Occipital lobe (tissue), 2 donors: ENCODE results near the gene CUX1. TPM values are rescaled to one million over a fixed set of nuclear protein-coding genes. Genes with fewer than 3 reads are reported as not detected.
"Not testable (repeated sequence)": the region's sequence is repeated elsewhere in the genome, so short reads cannot be mapped to it uniquely, and the experiment has no call there.

Source experiments
- DNase-seq: peaks from one replicate; lab custom pipeline; 2025; lab: John Stamatoyannopoulos, UW
- total RNA-seq: library from RNA; depleted of rRNA; stranded (reverse); fragments of >200 nt; gene quantifications from one replicate; pipeline ENCODE4 v1.2.3, GENCODE V29; 2014

The CUX1 gene
- total RNA-seq, 1 donor from 2014 or later, result 23.2 TPM

DNA sequence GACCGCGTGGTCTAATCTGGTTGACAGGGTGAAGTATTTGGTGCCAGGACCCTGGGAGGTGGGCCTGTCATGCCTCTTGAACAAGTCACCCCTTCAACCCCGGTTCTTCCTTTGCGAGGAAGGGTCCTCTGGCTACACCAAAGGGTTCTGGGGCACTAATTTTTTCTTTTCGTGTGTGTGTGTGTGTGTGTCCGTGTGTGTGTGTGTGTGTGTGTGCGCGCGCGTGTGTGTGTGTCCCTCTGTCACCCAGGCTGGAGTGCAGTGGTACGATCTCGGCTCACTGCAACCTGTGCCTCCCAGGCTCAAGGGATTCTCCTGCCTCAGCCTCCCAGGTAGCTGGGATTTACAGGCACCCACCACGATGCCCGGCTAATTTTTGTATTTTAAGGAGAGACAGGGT is 483.9 kb downstream of the CUX1 start:
- DNase-seq, result not testable (repeated sequence)

DNA sequence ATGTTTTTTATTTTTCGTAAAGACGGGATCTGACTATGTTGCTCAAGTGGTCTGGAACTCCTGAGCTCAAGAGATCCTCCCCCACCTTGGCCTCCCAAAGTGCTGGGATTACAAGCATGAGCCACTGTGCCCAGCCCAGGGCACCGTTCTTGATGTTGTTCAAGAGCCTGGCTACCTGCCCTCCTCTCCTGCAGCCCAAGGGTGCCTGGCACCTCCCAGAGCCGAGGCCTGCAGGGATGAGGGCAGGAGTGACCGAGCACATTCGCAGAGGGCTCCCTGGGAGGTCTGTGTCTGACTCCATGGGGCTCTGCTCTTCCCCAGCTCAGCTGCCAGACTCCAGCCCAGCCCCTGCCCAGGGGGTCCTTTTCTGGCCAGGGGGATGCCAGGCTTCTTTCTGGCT is 484.6 kb downstream of the CUX1 start:
- no peak for DNase-seq

DNA sequence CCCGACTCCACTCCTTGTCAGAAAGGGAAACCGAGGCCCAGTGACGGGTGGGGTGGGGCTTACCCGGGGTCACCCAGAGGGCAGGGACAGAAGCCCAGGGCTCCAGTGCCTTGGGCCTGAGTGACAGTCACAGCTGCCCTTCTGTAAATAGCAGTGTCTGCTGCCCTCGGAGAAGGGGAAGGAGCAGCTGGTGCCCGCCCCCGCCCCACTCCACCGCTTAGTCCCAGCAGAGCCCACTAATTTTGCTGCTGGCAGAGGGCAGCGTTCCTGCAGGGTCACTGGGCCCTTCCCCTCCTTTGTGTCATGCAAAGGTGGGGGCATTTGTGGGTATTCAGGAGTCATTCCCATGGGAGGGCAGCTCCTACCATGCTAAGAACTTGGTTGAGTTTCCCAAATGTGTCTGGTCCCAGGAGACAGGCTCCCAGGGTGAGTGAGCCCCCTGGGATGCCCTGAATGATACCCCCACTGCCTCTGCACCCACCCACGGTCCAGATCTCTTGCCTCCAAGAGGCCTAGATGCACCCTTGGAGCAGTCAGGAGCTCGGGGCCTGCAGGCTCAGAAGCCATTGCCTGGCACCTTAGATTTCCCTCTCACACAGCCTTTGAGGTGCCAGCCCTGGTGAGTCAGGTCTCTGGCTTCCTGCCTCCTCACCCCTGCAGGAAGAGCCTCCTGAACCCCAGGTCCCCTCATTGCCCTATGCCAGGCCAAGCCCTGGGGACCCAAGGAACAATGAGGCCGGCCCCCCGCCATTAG is 486.4 kb downstream of the CUX1 start:
- DNase-seq, result no peak

DNA sequence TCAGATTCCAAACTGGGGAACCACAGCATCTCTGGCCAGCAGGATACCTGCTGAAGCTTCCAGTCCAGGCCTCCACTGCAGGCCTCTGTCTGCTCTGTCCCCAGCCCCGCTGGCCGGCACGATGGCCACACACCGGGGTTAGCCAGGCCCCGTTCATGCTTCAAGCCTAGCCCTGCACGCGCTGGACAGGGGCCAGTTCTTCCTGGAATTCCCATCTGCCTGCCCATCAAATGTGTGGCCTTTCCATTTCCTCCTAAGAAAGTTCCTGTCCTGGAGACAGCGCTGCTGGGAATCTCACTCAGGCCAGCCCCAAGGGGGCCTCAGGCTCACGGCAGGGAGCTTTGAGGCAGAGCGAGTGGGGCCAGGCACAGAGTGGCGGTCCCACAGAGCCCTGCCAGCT is 487.2 kb downstream of the CUX1 start:
- DNase-seq, result no peak

DNA sequence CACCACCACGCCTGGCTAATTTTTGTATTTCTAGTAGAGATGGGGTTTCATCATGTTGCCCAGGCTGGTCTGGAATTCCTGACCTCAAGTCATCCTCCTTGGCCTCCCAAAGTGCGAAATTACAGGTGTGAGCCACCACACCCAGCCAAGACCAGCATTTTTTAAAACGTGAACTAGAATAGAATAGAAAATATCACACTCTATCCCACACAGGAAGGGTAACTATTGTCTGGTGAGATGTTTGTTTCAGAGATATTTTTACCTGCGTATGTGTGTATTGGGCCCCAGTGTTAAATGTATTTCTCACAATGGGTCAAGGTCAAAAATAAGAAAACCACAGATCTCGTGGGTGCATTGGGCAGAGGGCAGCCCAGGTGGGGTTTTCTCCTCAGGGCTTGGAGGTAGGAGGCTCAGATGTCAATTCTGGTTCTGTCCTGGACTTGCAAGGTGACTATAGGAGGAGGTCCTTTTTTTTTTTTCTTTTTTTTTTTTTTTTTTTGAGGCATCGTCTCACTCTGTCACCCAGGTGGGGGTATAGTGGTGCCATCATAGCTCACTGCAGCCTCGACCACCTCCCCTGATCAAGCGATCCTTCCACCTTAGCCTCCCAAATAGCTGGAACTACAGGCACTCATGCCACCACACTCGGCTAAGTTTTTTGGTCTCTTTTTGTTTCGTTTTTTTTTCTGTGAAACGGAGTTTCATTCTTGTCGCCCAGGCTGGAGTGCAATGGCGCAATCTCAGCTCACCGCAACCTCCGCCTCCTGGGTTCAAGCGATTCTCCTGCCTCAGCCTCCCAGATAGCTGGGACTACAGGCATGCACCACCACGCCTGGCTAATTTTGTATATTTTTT is 488.2 kb downstream of the CUX1 start:
- DNase-seq, result no peak

DNA sequence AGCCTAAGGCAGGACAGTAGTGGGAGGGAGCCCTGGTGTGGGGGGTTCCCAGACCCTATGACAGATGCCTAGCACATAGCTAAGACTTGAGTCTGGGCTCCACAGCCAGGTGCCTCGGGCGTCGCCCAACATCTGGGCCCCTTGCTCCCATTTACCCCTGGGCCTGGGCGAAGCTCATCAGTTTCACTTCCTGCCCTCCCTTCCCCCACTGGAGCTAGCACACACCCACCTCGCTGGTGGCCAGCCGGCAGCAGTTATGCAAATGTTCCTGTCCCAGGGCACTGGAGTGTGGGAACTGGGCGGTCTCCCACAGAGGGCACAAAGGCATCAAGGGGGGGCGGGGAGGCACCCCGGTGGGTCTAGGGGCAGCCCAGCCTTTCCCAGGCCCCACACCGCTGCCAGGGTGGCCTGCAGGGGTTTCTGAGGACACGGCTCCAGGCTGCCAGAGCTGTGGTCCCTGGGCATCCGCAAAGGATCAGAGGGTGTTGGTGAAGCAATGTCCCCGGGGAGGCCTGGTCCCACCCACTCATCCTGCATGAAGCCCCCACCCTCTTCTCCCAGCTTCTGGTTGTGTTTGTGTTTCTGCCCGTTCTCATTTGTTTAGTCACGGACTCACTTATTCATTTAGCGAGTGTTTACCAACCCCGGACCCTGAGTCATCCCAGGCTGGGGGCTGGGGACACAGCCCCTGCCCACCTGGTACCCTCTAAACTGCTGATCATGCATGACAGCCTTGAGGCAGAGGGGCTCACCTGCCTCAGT is 489.7 kb downstream of the CUX1 start:
- DNase-seq, result no peak

DNA sequence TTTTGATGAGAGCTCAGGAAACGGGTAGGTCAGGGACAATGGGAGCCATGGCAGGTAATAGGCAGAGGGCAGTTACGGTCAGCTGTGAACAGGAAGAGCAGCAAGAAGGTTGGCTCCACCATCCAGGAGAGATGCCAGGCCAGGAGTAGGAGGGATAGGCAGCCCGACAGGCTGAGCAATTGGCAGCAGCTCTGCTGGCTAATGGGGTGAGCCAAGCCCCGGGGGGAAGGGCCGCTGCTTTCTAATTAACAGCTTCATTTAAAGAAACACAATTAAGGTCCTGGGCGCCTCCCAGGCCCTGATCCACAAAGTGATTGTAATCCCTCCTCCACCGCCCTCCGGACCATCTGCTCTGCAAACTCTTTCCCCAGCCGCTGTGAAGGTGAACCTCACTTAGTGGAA is 493.0 kb downstream of the CUX1 start:
- DNase-seq, result no peak

DNA sequence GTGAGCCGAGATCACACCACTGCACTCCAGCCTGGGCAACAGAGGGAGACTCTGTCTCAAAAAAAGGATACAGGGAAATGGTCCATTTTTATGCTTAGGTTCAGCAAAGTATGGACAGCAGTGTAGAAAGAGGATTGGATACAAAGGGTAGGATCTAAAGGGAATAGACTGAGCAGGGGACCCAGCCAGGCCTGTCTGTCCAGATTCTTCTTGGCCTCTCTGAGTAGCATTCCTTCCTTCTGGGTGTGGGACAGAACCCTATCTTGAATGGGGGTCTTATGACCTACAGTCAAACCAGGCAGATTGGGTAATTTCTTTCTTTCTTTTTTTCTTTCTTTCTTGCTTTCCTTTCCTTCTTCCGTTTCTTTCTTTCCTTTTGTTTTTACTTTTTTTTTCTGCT is 494.9 kb downstream of the CUX1 start:
- DNase-seq, result no peak

DNA sequence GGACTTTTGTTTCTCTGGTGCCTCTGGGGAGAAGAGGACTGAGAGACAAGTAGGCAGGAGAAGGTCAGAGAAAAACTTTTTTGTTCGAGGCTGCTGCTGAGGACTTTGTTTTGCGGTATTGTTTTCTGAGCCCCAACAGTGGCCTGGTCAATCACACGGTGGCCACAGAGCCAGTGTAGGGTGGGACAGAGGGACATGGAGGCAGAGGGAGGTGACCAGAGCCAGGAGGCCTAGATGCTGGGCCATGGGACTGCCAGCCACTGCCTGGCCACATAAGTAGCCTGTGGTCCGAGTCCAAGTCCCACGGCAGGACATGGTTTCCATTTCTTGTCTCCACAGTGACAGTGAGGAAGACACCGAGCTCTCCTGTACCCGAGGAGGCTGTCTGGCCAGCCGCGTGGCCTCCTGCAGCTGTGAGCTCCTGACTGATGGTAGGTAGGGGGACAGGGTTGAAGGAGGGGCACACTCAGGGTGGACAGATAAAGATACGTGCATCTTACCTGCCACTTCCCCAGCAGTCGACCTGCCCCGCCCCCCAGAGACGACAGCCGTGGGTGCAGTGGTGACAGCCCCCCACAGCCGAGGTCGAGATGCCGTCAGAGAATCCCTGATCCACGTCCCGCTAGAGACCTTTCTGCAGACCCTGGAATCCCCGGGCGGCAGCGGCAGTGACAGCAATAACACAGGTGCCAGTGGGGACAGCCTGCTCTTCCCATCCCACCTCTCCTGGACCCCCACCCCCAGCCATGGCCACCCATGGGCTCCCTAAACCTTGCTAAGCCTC is 496.8 kb downstream of the CUX1 start:
- DNase-seq, result no peak

DNA sequence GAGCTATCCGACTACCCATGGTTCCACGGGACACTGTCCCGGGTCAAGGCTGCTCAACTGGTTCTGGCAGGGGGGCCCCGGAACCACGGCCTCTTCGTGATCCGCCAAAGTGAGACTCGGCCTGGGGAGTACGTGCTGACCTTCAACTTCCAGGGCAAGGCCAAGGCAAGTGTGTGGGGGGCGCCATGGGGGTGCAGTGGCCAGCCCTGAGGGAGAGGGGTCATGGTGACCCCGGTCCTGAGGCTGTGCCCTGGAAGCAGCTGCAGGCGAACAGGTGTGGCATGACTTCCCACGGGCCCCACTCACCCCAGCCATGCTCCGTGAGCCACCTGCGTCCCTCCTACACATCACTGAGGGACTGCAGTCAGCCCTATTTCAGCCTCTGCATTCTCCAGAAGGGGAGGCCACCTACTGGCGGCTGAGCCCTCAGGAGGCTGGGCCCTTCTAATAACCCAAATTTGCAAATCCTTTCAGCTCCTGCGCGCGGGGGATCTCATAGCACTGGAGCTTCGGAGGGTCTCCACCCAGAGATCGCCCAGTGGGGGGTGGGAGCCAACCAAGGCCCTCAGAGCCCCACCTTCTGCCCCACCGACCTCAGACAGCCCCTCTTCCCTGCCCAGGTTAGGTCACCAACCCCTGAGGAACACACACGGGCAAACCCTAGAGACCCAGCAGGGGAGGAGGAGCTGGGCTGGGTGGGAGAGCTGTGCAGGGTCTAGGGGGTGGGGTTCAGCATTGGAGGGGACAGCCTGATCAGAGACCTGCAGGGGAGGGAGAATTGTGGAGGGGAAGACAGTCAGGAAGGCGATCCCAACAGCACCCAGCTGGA is 500.0 kb downstream of the CUX1 start:
- no peak for DNase-seq

DNA sequence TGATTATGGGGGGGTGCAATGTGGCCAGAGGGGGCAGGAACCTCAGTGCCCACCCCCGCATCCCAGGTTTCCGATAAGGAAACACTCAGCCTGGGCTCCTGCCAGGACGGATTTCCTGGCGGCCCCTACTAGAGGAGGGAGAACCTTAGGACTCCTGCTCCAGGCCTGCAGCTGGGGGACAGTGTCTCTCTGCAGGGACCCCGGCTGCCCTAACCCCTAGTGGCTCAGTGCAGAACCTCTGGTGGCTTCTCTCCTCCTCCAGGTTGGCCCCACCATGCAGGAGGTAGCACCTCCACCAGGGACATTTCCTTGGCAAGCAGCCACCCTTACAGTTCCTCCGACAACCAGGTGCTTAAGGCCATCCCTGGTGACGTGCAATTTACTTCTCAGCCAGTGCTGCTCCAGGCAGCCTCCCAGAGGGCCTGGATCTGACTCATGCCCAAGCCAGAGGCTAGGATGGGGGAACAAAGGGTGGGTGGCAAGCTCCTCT is 501.1 kb downstream of the CUX1 start:
- DNase-seq, result no peak

DNA sequence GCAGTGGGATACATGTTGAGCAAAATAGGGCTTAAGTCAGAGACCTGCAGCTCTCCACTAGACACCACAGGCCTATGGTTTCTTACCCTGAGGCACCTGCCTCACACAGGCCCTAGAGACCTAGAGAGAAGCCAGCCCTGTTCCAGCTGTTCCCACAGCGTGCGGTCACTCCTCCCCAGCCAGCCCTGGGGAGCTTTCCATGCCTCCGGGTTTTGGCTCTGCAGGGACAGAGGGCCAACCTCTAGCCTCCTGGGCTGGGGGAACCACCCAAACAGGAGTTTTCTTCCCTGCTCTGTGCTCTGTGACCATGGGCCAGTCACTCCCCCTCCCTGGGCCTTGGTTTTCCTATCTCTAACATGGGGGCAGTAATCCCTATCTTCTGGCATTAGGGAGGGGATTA is 502.2 kb downstream of the CUX1 start:
- no peak for DNase-seq

DNA sequence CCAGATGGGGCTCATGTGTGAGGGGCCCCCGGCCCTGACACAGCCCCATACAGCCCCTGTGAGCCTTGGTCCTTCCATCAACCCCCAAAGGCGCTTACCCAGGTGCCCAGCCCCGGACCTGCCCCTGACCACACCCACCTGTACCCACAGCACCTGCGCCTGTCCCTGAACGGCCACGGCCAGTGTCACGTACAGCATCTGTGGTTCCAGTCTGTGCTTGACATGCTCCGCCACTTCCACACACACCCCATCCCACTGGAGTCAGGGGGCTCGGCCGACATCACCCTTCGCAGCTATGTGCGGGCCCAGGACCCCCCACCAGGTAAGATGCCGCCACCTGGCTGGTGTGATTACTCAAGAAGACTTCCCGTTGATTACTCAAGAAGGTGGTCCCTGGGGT is 502.8 kb downstream of the CUX1 start:
- no peak for DNase-seq

DNA sequence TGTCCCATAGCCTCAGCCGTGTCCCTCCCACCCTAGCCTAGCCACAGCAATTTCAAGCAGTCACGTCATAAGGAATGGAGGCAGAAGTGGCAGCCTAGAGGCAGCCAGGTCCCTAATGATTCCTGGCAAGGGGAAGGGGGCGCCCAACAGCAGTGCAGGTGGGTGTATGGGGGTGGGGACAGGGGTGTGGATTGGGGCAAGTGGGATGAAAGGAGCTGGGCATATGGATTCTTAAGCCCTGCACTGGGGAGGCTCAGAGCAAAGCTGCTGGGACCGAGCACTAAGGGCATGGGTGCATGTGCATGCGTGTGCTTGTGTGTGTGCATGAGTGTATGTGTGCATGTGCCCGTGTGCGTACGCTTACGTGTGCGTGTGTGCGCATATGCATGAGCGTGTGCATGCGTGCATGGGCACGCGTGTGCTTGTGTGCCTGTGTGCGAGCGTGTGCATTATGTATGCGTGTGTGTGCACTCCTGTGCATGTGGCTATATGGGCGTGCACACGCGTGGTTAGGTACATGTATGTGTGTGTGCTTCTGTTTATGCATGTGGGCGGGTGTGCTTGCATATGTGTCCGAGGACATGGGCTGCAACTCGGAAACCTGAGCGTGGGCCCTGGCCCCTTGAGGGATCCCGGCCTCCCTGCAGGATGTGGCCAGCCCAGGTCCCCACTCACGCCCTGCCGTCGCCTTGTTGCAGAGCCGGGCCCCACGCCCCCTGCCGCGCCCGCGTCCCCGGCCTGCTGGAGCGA is 503.4 kb downstream of the CUX1 start:
- DNase-seq, result no peak

DNA sequence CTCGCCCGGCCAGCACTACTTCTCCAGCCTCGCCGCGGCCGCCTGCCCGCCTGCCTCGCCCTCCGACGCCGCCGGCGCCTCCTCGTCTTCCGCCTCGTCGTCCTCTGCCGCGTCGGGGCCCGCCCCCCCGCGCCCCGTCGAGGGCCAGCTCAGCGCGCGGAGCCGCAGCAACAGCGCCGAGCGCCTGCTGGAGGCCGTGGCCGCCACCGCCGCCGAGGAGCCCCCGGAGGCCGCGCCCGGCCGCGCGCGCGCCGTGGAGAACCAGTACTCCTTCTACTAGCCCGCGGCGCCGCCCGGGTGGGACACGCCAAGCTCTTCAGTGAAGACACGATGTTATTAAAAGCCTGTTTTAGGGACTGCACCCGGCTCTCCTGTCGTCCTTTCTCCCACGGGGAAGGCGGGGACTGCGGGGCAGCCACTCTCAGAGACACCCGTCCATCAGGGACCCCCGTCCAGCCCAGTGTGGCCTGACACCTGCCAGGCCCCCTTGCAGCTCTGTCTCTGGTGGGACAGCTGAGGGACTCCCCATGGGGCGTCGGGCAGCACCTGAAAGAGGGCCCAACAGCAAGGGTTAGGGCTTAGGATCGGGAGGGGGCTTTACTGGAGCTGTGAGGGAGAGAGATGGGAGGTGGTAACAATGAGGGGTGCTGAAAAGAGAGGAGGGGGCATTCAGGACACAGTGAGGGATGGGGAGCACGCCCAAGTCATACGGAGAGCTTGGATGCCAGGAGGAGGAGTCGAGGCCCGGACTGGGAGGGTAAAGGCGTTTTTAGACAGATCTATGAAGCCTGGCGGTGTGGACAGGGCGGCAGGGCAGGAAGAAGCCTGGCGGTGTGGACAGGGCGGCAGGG is 504.1 kb downstream of the CUX1 start:
- no peak for DNase-seq

DNA sequence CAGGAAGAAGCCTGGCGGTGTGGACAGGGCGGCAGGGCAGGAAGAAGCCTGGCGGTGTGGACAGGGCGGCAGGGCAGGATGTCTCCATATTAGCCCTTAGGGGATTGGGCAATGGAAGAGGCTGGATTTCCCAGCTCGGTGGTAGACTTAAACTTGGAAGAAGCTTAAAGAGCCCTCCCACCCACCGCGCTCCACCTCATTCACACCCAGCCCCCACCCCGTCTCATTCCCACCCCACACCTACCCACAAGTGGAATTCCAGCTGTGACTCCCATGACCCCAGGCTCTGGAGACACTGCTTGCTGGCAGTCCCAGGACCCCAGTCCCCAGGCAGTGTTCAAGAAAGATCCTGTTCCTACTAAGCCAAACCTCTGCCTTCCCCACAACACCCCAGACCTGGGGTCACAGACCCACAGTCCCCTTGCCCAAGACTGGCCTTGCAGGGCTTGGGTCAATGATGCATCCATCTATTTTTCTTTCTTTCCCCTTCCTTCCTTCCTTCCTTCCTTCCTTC is 504.8 kb downstream of the CUX1 start:
- DNase-seq, result no peak

DNA sequence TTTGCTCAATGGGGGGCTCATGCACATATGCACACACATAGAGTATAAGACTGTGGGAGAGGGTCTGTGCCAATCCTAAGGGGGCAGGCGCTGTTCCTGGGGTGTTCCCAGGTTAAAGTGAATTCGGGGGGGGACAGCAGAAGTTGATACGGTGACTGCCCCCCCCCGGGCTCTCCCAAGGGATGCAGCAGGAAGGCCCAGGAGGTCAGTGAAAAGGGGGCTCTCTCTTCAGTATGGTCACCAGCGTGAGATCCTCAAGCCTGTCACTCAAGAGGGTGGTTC is 506.4 kb downstream of the CUX1 start:
- DNase-seq, result no peak

DNA sequence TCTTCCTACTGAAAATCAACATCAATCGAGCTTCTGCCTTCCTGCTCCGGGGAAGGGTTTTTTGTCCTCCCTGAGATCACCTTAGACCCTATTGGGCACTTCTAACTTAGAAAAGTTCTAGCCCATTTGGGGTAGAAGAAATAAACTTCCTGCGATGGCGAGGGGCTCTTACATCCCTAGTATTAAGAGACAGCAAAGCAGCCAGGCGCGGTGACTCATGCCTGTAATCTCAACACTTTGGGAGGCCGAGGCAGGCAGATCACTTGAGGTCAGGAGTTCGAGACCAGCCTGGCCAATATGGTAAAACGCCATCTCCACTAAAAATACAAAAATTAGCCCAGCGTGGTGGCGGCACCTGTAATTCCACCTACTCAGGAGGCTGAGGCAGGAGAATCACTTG is 507.7 kb downstream of the CUX1 start:
- DNase-seq, result not testable (repeated sequence)
